Adrenal gland (tissue), 12 donors: ENCODE measurements around the gene EGR4. TPM values are rescaled to one million over a fixed set of nuclear protein-coding genes. Genes with fewer than 3 reads are reported as not detected.

Experiments
- DNase-seq, 7 donors: peaks; one replicate each; pipeline ENCODE4 v3.0.0-alpha.2; 2019 to 2020
- H3K27ac ChIP-seq, 5 donors: fragments of 200-600 bp; sonication (generic) in 4 of 5; 1 replicate in 3 of 5; 2 replicates in 2 of 5; pipeline versions ENCODE4 v1.5.1 to v1.8.0; 2016 to 2020; ENCODE audit warnings: mild to moderate bottlenecking in 1 of 5
- H3K27me3 ChIP-seq: fragments of 200-600 bp; 2 replicates; pipeline ENCODE4 v1.8.0; 2021
- H3K36me3 ChIP-seq, 2 donors: fragments of 200-600 bp; replicated peaks in 1 of 2; 1 replicate in 1 of 2; 2 replicates in 1 of 2; pipeline versions ENCODE4 v1.5.1 to v1.8.0; 2018 to 2022
- H3K4me1 ChIP-seq, 2 donors: fragments of 200-600 bp; replicated peaks in 1 of 2; 1 replicate in 1 of 2; 2 replicates in 1 of 2; pipeline versions ENCODE4 v1.5.1 to v1.8.0; 2018 to 2021
- H3K4me3 ChIP-seq, 4 donors: fragments of 200-600 bp; sonication (generic) in 3 of 4; one replicate each; pipeline ENCODE4 v1.5.1; 2016 to 2018
- H3K9me3 ChIP-seq, 3 donors: fragments of 200-600 bp; sonication (generic) in 1 of 3; replicated peaks in 1 of 3; 1 replicate in 2 of 3; 2 replicates in 1 of 3; pipeline versions ENCODE4 v1.5.1 to v1.8.0; 2016 to 2021
- CTCF ChIP-seq, 6 experiments: fragments of 450-650 bp in 4 of 6; fragments of 200-600 bp in 2 of 6; sonication (generic) in 1 of 6; IDR thresholded peaks; 1 replicate in 5 of 6; 2 replicates in 1 of 6; pipeline versions ENCODE4 v1.5.1 to v1.8.0; 2016 to 2021; ENCODE audit warnings: antibody characterized with exemption in 6 of 6, mild to moderate bottlenecking in 2 of 6, moderate library complexity in 1 of 6
- POLR2A ChIP-seq, 2 donors: fragments of 450-650 bp; IDR thresholded peaks; one replicate each; pipeline ENCODE4 v1.6.1; 2017; ENCODE audit warnings: antibody characterized with exemption in 2 of 2, mild to moderate bottlenecking in 2 of 2, moderate library complexity in 1 of 2
- WGBS, 4 donors: extraction: QIAGEN DNeasy Blood & Tissue Kit in 2 of 4; methylation state at CpG; one replicate each; pipeline versions ENCODE4 v1.1.5 to v1.1.7; 2013 to 2017; 5-methylcytosine and 5-hydroxymethylcytosine counted together
- intact Hi-C, 2 donors: fragments of 100-400 bp; cut with DNase I; formaldehyde crosslinking; loops; one replicate each; pipeline versions ENCODE4 v1.14.1 to v1.15.0; 2022 to 2023
- polyA plus RNA-seq, 3 donors: library from polyadenylated mRNA; stranded (reverse); fragments of 200-250 nt in 2 of 3; fragments of 350-450 nt in 1 of 3; fragmentation: Illumina TruSeq in 1 of 3; extraction: RNeasy Lipid Tissue Mini Kit (QIAGEN cat#74804) in 1 of 3; gene quantifications; one replicate each; pipeline ENCODE4 v1.2.3, GENCODE V29; 2013 to 2014
- total RNA-seq, 9 donors: library from RNA; depleted of rRNA in 4 of 9; stranded (reverse); fragments of >200 nt in 4 of 9; fragments of 120-200 nt in 1 of 9; fragmentation: NEBNext Ultra II Directional in 1 of 9; extraction: Animal tissue kit (Norgen Biotek cat#: 25700) in 1 of 9; gene quantifications; one replicate each; pipeline versions ENCODE4 v1.1.0 to v1.2.4, GENCODE V29; 2013 to 2023
- donor health status: healthy with polysubstance abuse.
- donor health status: Bipolar disorder and iron deficiency.
- donor health status: DM: yes; HTN: yes; CAD: no.
- donor health status: DM: no; HTN: no; CAD: no.
- donor health status: DM: no; HTN: no; CAD: no.
- donor health status: DM: yes; HTN: yes; CAD: no.

The EGR4 gene
- total and polyA plus RNA-seq, 12 donors = 0.20 to 0.32 (median 0.30) TPM; not detected in 9

- 4 to 6% (median 4%) methylated on average over 18 to 34 of the region's 34 CpGs for WGBS, 4 donors
- DNase-seq = peak in 6 of 7 donors; percentile 46 to 62 (median 56)
- Histone ChIP-seq H3K27me3 (peaks cover 47% of the 10 kb centered on the region), H3K4me3 (peak overlapping the region in 1 of 4 donors; percentile 19), H3K27ac (no peak overlapping the region), H3K4me1 (peaks cover 8 to 28% of the 10 kb centered on the region in 2 donors), H3K36me3 (no peaks in the 10 kb centered on the region), H3K9me3 (no peaks in the 10 kb centered on the region)
- TF ChIP-seq POLR2A (IDR thresholded peaks at IDR 0.05) (no peak), CTCF (IDR thresholded peaks at IDR 0.05) (no peak)
- intact Hi-C loops = no loop called here
Observed at GRCh38 chr2:73291093-73291460, 2.3 kb downstream of the EGR4 start.

- intact Hi-C loops = no loop called here
- H3K4me3 ChIP-seq = no peak overlapping the region
- H3K9me3 ChIP-seq = no peaks in the 10 kb centered on the region
- no peaks in the 10 kb centered on the region for H3K36me3 ChIP-seq
- H3K27ac ChIP-seq = no peak overlapping the region
- 49 to 64% (median 54%) methylated on average over 6 of the region's 6 CpGs for WGBS, 4 donors
- H3K4me1 ChIP-seq = peaks cover 8 to 28% of the 10 kb centered on the region in 2 donors
- peak; percentile 29 to 45 (median 33) for TF ChIP-seq CTCF (IDR thresholded peaks at IDR 0.05)
- no peak for TF ChIP-seq POLR2A (IDR thresholded peaks at IDR 0.05)
- H3K27me3 ChIP-seq = peaks cover 39% of the 10 kb centered on the region
- peak in 4 of 7 donors; percentile 29 to 39 (median 32) for DNase-seq
Observed at GRCh38 chr2:73290049-73290839, 3.1 kb downstream of the EGR4 start.

GRCh38 chr2:73289304-73289703, 4.0 kb downstream of the EGR4 start:
- Histone ChIP-seq H3K27ac (no peak overlapping the region), H3K36me3 (no peaks in the 10 kb centered on the region), H3K9me3 (no peaks in the 10 kb centered on the region), H3K4me3 (no peak overlapping the region), H3K27me3 (peaks cover 29% of the 10 kb centered on the region), H3K4me1 (peaks cover 8 to 28% of the 10 kb centered on the region in 2 donors)
- intact Hi-C loops = no loop called here
- no peak for TF ChIP-seq POLR2A (IDR thresholded peaks at IDR 0.05)
- no peak for TF ChIP-seq CTCF (IDR thresholded peaks at IDR 0.05)
- DNase-seq = no peak

GRCh38 chr2:73286134-73286655, 7.2 kb downstream of the EGR4 start:
- H3K27ac ChIP-seq = no peak overlapping the region
- WGBS, 4 donors = 78 to 94% (median 85%) methylated on average over 3 of the region's 3 CpGs
- no peaks in the 10 kb centered on the region for H3K27me3 ChIP-seq
- H3K36me3 ChIP-seq = no peaks in the 10 kb centered on the region
- DNase-seq = no peak
- H3K9me3 ChIP-seq = no peaks in the 10 kb centered on the region
- TF ChIP-seq CTCF (IDR thresholded peaks at IDR 0.05) (no peak), POLR2A (IDR thresholded peaks at IDR 0.05) (no peak)
- intact Hi-C loops = no loop called here
- no peak overlapping the region for H3K4me3 ChIP-seq
- peaks cover 8 to 16% of the 10 kb centered on the region in 2 donors for H3K4me1 ChIP-seq
